Measurements from ENCODE around the gene TNXB. TPM values are rescaled to one million over a fixed set of nuclear protein-coding genes. Genes with fewer than 3 reads are reported as not detected.
"Not testable (repeated sequence)": the region's sequence is repeated elsewhere in the genome, so short reads cannot be mapped to it uniquely, and the experiment has no call there.

Gene TNXB
- total RNA-seq, 1 donor from 2014 or later = 2.4 TPM

DNA sequence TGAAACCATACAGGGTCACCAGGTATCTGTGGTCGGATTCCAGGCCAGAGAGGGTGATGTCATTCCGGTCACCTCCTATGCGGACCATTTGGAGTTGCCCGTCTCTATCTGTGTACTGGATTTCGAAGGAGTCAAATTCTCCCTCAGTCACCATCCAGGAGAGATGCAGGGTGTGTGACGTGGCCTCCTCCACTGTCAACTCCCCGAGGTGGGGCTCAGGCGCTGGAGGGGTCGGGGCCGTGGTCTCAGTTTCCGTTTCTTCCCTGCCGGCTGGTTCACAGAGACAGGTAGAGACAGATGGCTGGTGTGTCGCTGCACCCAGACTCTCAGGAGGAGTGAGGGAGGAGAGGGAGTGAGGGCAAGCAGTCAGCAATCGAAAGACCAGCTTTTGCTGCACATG, 40.3 kb downstream of the TNXB start:
- TF ChIP-seq, protein P1, sequence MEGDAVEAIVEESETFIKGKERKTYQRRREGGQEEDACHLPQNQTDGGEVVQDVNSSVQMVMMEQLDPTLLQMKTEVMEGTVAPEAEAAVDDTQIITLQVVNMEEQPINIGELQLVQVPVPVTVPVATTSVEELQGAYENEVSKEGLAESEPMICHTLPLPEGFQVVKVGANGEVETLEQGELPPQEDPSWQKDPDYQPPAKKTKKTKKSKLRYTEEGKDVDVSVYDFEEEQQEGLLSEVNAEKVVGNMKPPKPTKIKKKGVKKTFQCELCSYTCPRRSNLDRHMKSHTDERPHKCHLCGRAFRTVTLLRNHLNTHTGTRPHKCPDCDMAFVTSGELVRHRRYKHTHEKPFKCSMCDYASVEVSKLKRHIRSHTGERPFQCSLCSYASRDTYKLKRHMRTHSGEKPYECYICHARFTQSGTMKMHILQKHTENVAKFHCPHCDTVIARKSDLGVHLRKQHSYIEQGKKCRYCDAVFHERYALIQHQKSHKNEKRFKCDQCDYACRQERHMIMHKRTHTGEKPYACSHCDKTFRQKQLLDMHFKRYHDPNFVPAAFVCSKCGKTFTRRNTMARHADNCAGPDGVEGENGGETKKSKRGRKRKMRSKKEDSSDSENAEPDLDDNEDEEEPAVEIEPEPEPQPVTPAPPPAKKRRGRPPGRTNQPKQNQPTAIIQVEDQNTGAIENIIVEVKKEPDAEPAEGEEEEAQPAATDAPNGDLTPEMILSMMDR (IDR thresholded peaks at IDR 0.05; ENCODE audit: insufficient read depth, low read length, severe bottlenecking) = no peak
- FAIRE-seq = no peak
- Histone ChIP-seq H3K27me3 (ENCODE audit: control insufficient read depth, insufficient read depth, low read length) (no peaks in the 10 kb centered on the region), H3K36me3 (ENCODE audit: control insufficient read depth, insufficient read depth, low read length) (no peaks in the 10 kb centered on the region), H3K4me3 (ENCODE audit: low read depth, low read length) (no peak overlapping the region)
- DNase-seq (ENCODE audit: low read depth) = no peak

DNA sequence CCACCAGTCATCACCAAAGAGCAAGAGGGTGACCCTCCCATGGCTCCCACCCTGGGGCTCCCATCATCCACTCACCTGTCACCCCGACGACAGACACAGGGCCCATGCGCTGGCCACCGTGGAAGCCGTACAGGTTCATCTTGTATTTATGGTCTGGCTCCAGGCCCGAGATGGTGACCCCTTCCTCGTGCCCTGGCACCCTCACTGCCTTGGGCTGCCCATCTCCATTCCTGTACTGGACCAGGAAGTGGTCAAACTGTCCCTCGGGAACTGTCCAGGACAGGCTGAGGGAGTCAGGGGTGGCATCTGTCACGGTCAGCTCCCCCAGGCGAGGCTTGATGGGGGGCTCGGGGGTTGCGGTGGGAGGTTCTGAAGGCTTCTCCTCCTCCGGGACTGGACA, 40.8 kb downstream of the TNXB start:
- not testable (repeated sequence) for H3K27me3 ChIP-seq (ENCODE audit: control insufficient read depth, insufficient read depth, low read length); FAIRE-seq

DNA sequence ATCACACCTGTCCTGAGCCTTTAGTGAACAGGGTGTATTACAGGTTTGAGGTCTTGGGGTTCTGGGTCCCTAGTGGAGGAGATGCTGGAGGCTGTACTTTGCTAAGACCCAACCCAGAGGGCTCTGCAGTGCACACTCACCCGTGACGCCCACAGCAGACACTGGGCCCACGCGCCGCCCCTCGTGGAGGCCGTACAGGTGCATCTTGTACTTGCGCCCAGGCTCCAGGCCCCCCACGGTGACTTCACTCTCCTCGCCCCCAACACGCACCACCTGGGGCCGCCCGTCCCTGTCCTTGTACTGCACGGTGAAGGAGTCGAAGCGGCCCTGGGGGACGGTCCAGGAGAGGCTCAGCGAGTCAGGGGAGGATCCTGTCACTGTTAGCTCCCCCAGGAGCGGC, 41.6 kb downstream of the TNXB start:
- not testable (repeated sequence) for H3K27me3 ChIP-seq (ENCODE audit: control insufficient read depth, insufficient read depth, low read length); FAIRE-seq; H3K36me3 ChIP-seq (ENCODE audit: control insufficient read depth, insufficient read depth, low read length); DNase-seq (ENCODE audit: low read depth); H3K4me3 ChIP-seq (ENCODE audit: low read depth, low read length)

More for the DNA sequence above, 40.8 kb downstream of the TNXB start:
- not testable (repeated sequence) for DNase-seq (ENCODE audit: low read depth); H3K4me3 ChIP-seq (ENCODE audit: low read depth, low read length); H3K36me3 ChIP-seq (ENCODE audit: control insufficient read depth, insufficient read depth, low read length)

DNA sequence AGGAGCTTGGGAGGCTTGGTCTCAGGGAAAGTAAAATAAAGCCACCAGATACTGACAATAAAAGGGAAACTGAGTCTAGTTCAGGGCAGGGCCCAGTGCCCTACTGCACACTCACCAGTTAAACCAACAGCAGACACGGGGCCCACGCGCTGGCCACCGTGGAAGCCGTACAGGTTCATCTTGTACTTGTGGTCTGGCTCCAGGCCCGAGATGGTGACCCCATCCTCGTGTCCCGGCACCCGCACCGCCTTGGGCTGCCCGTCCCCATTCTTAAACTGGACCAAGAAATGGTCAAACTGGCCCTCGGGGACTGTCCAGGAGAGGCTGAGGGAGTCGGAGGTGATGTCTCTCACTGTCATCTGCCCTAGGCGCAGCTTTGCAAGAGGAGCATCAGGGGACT, 44.4 kb downstream of the TNXB start:
- Histone ChIP-seq H3K36me3 (ENCODE audit: control insufficient read depth, insufficient read depth, low read length) (no peaks in the 10 kb centered on the region), H3K27me3 (ENCODE audit: control insufficient read depth, insufficient read depth, low read length) (no peaks in the 10 kb centered on the region), H3K4me3 (ENCODE audit: low read depth, low read length) (no peak overlapping the region)
- FAIRE-seq = no peak
- no peak for DNase-seq (ENCODE audit: low read depth)
- TF ChIP-seq, protein P1 (IDR thresholded peaks at IDR 0.05; ENCODE audit: insufficient read depth, low read length, severe bottlenecking) = no peak

DNA sequence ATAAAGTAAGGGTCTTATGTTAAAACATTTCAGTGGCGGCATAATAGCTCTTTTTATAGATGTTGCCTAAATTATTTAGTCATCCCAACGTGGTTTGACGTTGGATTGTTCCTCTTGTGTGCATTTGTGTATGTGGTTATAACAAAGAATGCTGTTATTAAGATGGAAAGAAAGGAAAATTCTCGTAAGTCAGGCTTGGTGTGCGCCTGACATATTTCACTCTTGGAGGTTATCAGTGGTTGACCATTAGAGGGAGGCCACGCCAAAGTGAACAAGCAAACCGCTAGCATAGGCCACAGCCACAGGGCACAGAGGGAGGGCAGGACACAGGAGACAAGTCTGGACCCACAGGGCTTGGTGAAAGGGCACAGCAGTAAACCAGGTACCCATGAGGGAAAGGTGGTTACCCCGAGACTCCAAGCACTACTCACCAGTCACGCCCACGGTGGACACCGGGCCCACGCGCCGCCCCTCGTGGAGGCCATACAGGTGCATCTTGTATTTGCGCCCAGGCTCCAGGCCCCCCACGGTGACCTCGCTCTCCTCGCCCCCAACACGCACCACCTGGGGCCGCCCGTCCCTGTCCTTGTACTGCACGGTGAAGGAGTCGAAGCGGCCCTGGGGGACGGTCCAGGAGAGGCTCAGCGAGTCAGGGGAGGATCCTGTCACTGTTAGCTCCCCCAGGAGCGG, 48.0 kb downstream of the TNXB start:
- TF ChIP-seq, protein P1 (IDR thresholded peaks at IDR 0.05; ENCODE audit: insufficient read depth, low read length, severe bottlenecking) = no peak
- Histone ChIP-seq H3K36me3 (ENCODE audit: control insufficient read depth, insufficient read depth, low read length) (no peaks in the 10 kb centered on the region), H3K4me3 (ENCODE audit: low read depth, low read length) (no peak overlapping the region), H3K27me3 (ENCODE audit: control insufficient read depth, insufficient read depth, low read length) (no peaks in the 10 kb centered on the region)
- DNase-seq (ENCODE audit: low read depth) (no peak), FAIRE-seq (no peak)

DNA sequence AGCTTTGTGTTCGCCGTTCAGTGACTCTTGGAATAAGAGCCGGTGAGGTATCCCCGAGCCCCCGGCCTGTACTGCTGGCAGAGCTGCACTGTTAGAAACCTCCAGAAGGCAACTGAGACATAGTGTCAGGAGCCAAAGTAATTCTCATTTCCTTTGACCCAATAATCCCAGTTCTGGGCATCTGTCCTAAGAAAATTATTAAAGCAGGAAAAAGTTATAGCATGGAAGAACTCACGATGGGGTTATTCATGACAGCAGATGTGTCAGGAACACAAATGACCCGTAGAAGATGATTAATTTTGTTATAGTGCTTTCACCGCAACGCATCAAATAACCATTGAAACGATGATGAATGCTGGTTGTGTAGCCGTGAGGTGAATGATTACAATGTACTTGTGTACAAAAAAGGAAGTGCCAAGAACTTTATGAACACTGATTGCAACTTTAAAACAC, 50.6 kb downstream of the TNXB start:
- Histone ChIP-seq H3K4me3 (ENCODE audit: low read depth, low read length) (no peak overlapping the region), H3K36me3 (ENCODE audit: control insufficient read depth, insufficient read depth, low read length) (no peaks in the 10 kb centered on the region), H3K27me3 (ENCODE audit: control insufficient read depth, insufficient read depth, low read length) (no peaks in the 10 kb centered on the region)
- FAIRE-seq (no peak), DNase-seq (ENCODE audit: low read depth) (no peak)
- TF ChIP-seq, protein P1 (IDR thresholded peaks at IDR 0.05; ENCODE audit: insufficient read depth, low read length, severe bottlenecking) = no peak

DNA sequence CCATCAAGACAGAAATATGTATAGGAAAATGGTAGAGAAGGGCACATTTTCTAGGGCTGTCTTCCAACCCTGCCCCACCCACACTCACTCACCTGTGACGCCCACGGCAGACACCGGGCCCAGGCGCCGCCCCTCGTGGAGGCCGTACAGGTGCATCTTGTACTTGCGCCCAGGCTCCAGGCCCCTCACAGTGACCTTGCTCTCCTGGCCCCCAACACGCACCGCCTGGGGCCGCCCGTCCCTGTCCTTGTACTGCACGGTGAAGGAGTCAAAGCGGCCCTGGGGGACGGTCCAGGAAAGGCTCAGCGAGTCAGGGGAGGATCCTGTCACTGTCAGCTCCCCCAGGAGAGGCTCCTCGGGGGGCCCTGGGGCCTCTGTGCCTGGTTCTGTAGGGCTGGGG, 51.2 kb downstream of the TNXB start:
- FAIRE-seq = no peak
- Histone ChIP-seq H3K27me3 (ENCODE audit: control insufficient read depth, insufficient read depth, low read length) (no peaks in the 10 kb centered on the region), H3K36me3 (ENCODE audit: control insufficient read depth, insufficient read depth, low read length) (no peaks in the 10 kb centered on the region), H3K4me3 (ENCODE audit: low read depth, low read length) (no peak overlapping the region)
- no peak for DNase-seq (ENCODE audit: low read depth)
- TF ChIP-seq, protein P1 (IDR thresholded peaks at IDR 0.05; ENCODE audit: insufficient read depth, low read length, severe bottlenecking) = no peak
